Stimulated activated CD4-positive, alpha-beta T cell treated with anti-CD3 and anti-CD28 coated beads, Interleukin-1b, Interleukin-23, amount 100 ng/mL, for 1 hour (primary cell): ENCODE results near the gene KCNK17.

Source experiments
- DNase-seq, 2 donors: peaks; one replicate each; pipeline ENCODE4 v3.0.0-alpha.2; 2020; ENCODE audit warnings: low read depth in 2 of 2

KCNK17 gene

GRCh38 chr6:39314273-39314795 is at the start of gene KCNK17:
KCNK17 (minus strand) TSS chr6:39314419; CDS start chr6:39314320, 99 bp downstream.
- DNase-seq = no peak

- no peak for DNase-seq
Observed at GRCh38 chr6:39363280-39363679, 49.1 kb upstream of the KCNK17 start.

- no peak for DNase-seq
Observed at GRCh38 chr6:39362487-39362865, 48.3 kb upstream of the KCNK17 start.

GRCh38 chr6:39361657-39362486 is 47.7 kb upstream of the KCNK17 start:
- peak in 1 of 2 donors; percentile 10 for DNase-seq

- no peak for DNase-seq
Observed at GRCh38 chr6:39360378-39360777, 46.2 kb upstream of the KCNK17 start.

- DNase-seq = no peak
Observed at GRCh38 chr6:39357998-39358686, 43.9 kb upstream of the KCNK17 start.

GRCh38 chr6:39353698-39354315 is 39.6 kb upstream of the KCNK17 start:
- DNase-seq = no peak

- no peak for DNase-seq
Observed at GRCh38 chr6:39350723-39351505, 36.7 kb upstream of the KCNK17 start.

- DNase-seq = no peak
Observed at GRCh38 chr6:39348740-39349139, 34.5 kb upstream of the KCNK17 start.

- DNase-seq = peak in 1 of 2 donors; percentile 40
Observed at GRCh38 chr6:39347906-39348585, 33.8 kb upstream of the KCNK17 start.

GRCh38 chr6:39347206-39347605 is 33.0 kb upstream of the KCNK17 start:
- DNase-seq = no peak

- no peak for DNase-seq
Observed at GRCh38 chr6:39344821-39345280, 30.6 kb upstream of the KCNK17 start.

- no peak for DNase-seq
Observed at GRCh38 chr6:39343396-39343870, 29.2 kb upstream of the KCNK17 start.

- no peak for DNase-seq
Observed at GRCh38 chr6:39342692-39343395, 28.6 kb upstream of the KCNK17 start.

GRCh38 chr6:39341937-39342336 is 27.7 kb upstream of the KCNK17 start:
- no peak for DNase-seq

- DNase-seq = no peak
Observed at GRCh38 chr6:39341352-39341751, 27.1 kb upstream of the KCNK17 start.

- no peak for DNase-seq
Observed at GRCh38 chr6:39339868-39340550, 25.8 kb upstream of the KCNK17 start.

GRCh38 chr6:39339096-39339867 is 25.1 kb upstream of the KCNK17 start:
- DNase-seq = no peak

GRCh38 chr6:39338397-39338796 is 24.2 kb upstream of the KCNK17 start:
- no peak for DNase-seq
